WERI-Rb-1 (cell line): Measurements from ENCODE around the gene NEFH.

ENCODE experiments used
- DNase-seq: peaks from one replicate; pipeline ENCODE4 v3.0.0-alpha.2; 2020
- H3K27ac ChIP-seq: fragments of 250-450 bp; sonication (Bioruptor Pico); 2 replicates; pipeline ENCODE4 v1.5.1; 2020; ENCODE audit warnings: mild to moderate bottlenecking, moderate library complexity
- H3K27me3 ChIP-seq: fragments of 250-450 bp; sonication (Bioruptor Pico); 2 replicates; pipeline ENCODE4 v1.5.1; 2021; ENCODE audit warnings: mild to moderate bottlenecking, low read depth, moderate library complexity; ENCODE audit not compliant: insufficient read depth, severe bottlenecking
- H3K36me3 ChIP-seq: fragments of 250-450 bp; sonication (Bioruptor Pico); 2 replicates; pipeline ENCODE4 v1.5.1; 2020; ENCODE audit warnings: mild to moderate bottlenecking, moderate library complexity
- H3K4me3 ChIP-seq: 2 replicates; pipeline ENCODE4 v1.5.1; 2011; ENCODE audit warnings: low read depth, mild to moderate bottlenecking, control low read depth, low read length
- H3K9me3 ChIP-seq: fragments of 250-450 bp; sonication (Bioruptor Pico); 2 replicates; pipeline ENCODE4 v1.5.1; 2021; ENCODE audit warnings: mild to moderate bottlenecking, moderate library complexity; ENCODE audit not compliant: severe bottlenecking
- TF ChIP-seq, protein P1 (sequence below): IDR thresholded peaks from 2 replicates; pipeline ENCODE4 v1.5.1; 2011; ENCODE audit warnings: low read depth, mild to moderate bottlenecking, control low read depth, inconsistent platforms, low read length

The NEFH gene

DNA sequence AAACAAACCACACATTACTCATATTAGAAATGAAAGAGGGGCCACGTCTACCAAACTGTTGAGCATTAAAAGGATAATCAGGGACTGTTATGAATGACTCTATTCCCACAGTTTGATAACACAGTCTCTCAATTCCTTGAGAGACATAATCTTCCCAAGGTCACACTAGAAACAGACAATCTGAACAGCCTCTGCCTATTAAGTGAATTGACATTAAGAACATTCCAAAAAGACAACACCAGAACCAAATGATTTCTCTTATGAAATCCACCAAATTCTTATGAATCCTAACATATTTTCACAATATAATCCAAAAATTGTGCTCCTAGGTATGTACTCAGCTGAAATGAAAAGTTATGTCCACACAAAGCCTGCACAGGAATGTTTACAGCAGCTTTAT is 37.0 kb upstream of the NEFH start:
- TF ChIP-seq, protein P1, sequence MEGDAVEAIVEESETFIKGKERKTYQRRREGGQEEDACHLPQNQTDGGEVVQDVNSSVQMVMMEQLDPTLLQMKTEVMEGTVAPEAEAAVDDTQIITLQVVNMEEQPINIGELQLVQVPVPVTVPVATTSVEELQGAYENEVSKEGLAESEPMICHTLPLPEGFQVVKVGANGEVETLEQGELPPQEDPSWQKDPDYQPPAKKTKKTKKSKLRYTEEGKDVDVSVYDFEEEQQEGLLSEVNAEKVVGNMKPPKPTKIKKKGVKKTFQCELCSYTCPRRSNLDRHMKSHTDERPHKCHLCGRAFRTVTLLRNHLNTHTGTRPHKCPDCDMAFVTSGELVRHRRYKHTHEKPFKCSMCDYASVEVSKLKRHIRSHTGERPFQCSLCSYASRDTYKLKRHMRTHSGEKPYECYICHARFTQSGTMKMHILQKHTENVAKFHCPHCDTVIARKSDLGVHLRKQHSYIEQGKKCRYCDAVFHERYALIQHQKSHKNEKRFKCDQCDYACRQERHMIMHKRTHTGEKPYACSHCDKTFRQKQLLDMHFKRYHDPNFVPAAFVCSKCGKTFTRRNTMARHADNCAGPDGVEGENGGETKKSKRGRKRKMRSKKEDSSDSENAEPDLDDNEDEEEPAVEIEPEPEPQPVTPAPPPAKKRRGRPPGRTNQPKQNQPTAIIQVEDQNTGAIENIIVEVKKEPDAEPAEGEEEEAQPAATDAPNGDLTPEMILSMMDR = no peak
- Histone ChIP-seq H3K27ac (no peak overlapping the region), H3K27me3 (no peaks in the 10 kb centered on the region), H3K9me3 (no peaks in the 10 kb centered on the region), H3K4me3 (no peak overlapping the region), H3K36me3 (no peaks in the 10 kb centered on the region)
- no peak for DNase-seq

- H3K27ac ChIP-seq = no peak overlapping the region
- H3K36me3 ChIP-seq = no peaks in the 10 kb centered on the region
- no peaks in the 10 kb centered on the region for H3K9me3 ChIP-seq
- H3K4me3 ChIP-seq = no peak overlapping the region
- TF ChIP-seq, protein P1 = no peak
- DNase-seq = no peak
- H3K27me3 ChIP-seq = no peaks in the 10 kb centered on the region
These were observed 36.6 kb upstream of the NEFH start for GRCh38 chr22:29443452-29443851.

DNA sequence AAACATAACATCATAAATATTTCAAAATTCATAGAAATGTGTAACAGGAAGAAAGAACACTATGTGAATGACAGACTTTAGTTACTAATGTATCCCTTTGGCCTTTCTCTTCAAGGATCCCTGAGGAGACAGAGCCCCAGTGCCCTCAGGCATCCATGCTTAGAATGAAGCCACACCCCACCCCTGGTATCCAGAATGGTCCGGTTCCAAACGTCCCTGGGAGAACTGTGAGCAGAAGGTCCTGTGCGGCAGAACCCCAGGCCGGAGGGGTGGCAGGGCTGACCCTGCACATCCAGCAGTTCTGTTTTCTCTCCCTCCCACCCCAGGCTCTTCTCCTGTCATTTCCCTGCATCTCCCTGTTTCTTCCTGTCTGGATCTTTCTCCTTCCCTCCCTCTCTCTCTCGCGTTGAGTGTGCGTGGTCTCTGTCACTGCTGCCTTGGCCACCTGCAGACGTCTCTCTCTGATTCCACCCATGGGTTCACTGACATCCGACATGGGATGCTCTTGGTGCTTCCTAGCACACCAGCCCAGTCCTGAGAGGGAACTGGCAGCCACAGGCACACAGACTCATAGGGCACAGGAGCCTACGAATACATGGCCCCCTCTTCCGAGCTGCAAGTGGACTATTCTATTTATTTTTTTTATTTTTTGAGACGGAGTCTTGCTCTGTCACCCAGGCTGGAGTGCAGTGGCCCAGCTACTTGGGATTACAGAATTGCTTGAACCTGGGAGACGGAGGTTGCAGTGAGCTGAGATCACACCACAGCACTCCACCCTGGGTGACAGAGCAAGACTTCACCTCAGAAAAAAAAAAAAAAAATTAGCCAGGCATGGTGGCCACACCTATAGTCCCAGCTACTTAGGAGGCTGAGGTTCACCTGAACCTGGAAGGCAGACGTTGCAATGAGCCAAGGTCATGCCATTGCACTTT is 35.9 kb upstream of the NEFH start:
- Histone ChIP-seq H3K36me3 (no peaks in the 10 kb centered on the region), H3K27ac (no peak overlapping the region), H3K4me3 (no peak overlapping the region), H3K27me3 (no peaks in the 10 kb centered on the region), H3K9me3 (no peaks in the 10 kb centered on the region)
- DNase-seq = no peak
- TF ChIP-seq, protein P1 = no peak

GRCh38 chr22:29445508-29445907 is 34.5 kb upstream of the NEFH start:
- Histone ChIP-seq H3K9me3 (no peaks in the 10 kb centered on the region), H3K36me3 (no peaks in the 10 kb centered on the region), H3K27ac (no peak overlapping the region), H3K4me3 (no peak overlapping the region), H3K27me3 (no peaks in the 10 kb centered on the region)
- TF ChIP-seq, protein P1 = no peak
- DNase-seq = no peak

DNA sequence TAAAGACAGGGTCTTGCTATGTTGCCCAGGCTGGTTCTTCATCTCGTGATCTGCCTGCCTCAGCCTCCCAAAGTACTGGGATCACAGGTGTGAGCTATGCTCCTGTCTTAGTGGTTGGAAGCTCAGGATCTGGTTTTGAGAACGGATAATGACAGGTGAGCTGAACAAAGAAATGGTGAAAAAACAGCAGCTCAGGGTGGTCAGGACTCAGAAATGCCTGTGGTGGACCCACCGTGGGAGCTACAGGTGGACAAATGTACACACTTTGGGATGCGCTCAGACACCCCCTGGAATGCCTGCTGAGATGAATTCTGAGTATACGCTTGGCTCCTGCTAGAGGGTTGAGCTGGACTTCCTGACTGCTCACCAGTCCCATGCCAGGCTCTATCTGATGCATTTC is 32.1 kb upstream of the NEFH start:
- TF ChIP-seq, protein P1 = no peak
- H3K27me3 ChIP-seq = no peaks in the 10 kb centered on the region
- DNase-seq = no peak
- no peaks in the 10 kb centered on the region for H3K36me3 ChIP-seq
- no peaks in the 10 kb centered on the region for H3K9me3 ChIP-seq
- no peak overlapping the region for H3K27ac ChIP-seq
- no peak overlapping the region for H3K4me3 ChIP-seq
